ENCODE measurements around the gene DBF4B.

Gene DBF4B

GRCh38 chr17:44774271-44775135 lies 66.0 kb downstream of the DBF4B start:
- H3K4me3 ChIP-seq (ENCODE audit: control insufficient read depth, low read depth, low read length) = peak overlapping the region; percentile 61
- DNase-seq (ENCODE audit: low read depth) = peak; percentile 65
- peak; percentile 94 for TF ChIP-seq CTCF (conservative IDR thresholded peaks at IDR 0.05; ENCODE audit: control insufficient read depth, insufficient read depth, low read depth, low read length)

DNA sequence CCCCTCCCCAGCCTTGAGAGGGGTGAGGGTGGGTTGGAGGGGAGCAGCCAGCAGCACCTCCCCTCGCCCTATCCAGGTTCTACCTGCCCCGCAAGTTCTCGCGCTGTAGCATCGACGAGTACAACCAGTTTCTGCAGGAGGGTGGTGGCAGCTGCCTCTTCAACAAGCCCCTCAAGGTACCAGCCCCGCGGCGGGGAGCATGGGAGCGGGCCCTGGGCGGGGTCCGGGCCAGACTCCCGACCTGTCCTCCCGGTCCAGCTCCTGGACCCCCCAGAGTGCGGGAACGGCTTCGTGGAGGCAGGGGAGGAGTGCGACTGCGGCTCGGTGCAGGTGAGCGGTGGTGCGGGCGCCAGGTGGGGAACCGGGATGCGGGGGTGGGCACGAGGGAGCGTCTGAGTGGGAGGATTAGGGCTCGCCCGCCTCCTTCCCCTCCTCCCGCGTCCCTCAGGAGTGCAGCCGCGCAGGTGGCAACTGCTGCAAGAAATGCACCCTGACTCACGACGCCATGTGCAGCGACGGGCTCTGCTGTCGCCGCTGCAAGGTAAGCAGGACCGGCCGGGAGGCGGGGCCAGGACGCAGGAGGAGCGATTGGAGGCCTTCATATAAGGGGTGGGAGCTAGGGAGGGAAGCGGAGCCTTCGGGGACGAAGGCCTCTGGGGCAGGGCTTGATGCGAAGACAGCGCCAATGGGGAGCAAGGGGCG lies 66.8 kb downstream of the DBF4B start:
- TF ChIP-seq CTCF (conservative IDR thresholded peaks at IDR 0.05; ENCODE audit: control insufficient read depth, insufficient read depth, low read depth, low read length) = no peak
- peak overlapping the region; percentile 61 for H3K4me3 ChIP-seq (ENCODE audit: control insufficient read depth, low read depth, low read length)
- DNase-seq (ENCODE audit: low read depth) = peak; percentile 95

- no peak for DNase-seq (ENCODE audit: low read depth)
- no peak for TF ChIP-seq CTCF (conservative IDR thresholded peaks at IDR 0.05; ENCODE audit: control insufficient read depth, insufficient read depth, low read depth, low read length)
These were observed 67.6 kb downstream of the DBF4B start for GRCh38 chr17:44775838-44776621.

GRCh38 chr17:44776628-44777393 lies 68.3 kb downstream of the DBF4B start:
- TF ChIP-seq CTCF (conservative IDR thresholded peaks at IDR 0.05; ENCODE audit: control insufficient read depth, insufficient read depth, low read depth, low read length) = no peak
- no peak overlapping the region for H3K4me3 ChIP-seq (ENCODE audit: control insufficient read depth, low read depth, low read length)
- no peak for DNase-seq (ENCODE audit: low read depth)

More at GRCh38 chr17:44775838-44776621, 67.6 kb downstream of the DBF4B start:
- peak overlapping the region; percentile 61 for H3K4me3 ChIP-seq (ENCODE audit: control insufficient read depth, low read depth, low read length)

DNA sequence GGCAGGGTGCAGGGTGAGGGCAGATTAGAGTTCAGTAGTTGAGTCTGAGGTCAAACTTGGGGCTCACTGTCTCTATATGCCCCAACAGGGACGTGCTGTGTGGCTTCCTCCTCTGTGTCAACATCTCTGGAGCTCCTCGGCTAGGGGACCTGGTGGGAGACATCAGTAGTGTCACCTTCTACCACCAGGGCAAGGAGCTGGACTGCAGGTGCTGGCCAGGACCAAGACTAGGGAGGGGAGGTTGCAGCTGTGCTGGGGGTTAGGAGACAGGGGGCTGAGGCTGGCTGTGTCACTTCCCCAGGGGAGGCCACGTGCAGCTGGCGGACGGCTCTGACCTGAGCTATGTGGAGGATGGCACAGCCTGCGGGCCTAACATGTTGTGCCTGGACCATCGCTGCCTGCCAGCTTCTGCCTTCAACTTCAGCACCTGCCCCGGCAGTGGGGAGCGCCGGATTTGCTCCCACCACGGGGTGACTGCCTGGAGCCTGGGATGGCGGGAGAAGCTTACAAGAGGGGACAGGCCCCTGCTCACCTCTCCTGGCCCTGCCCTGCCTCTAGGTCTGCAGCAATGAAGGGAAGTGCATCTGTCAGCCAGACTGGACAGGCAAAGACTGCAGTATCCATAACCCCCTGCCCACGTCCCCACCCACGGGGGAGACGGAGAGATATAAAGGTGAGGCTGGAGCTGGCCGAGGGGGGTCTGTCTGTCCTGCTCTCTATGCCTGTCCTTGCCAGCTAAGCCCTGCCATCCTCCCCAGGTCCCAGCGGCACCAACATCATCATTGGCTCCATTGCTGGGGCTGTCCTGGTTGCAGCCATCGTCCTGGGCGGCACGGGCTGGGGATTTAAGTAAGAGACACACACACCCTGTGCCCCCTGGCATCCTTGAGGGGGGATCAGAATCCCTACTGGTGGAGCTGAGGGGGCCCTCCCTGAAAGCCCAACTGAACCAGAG lies 69.2 kb downstream of the DBF4B start:
- no peak for DNase-seq (ENCODE audit: low read depth)
- no peak for TF ChIP-seq CTCF (conservative IDR thresholded peaks at IDR 0.05; ENCODE audit: control insufficient read depth, insufficient read depth, low read depth, low read length)
- no peak overlapping the region for H3K4me3 ChIP-seq (ENCODE audit: control insufficient read depth, low read depth, low read length)

Measured in fibroblast of mammary gland (primary cell).